Measurements from ENCODE around the gene ZNF777.
"Not testable (repeated sequence)": the region's sequence is repeated elsewhere in the genome, so short reads cannot be mapped to it uniquely, and the experiment has no call there.

The ZNF777 gene

DNA sequence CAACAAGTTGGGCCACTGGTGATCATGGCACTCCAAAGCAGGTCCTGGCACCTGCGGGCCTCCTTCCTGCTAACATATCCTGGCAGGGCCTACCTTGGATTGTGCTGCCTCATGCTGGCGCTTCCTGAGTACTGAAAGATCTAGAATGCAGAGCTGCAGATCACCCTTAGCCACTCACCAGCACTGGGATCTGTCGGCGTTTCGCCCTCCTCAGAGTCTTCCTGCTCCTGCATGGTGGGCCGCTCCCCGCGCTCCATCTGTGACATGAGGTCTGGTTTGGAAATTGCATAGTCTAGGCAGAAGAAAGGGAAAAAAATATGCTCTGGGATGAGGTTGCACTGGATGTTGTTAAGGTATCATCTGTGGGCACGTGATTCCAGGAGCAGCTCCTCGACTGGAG, 10.0 kb downstream of the ZNF777 start:
- no peak for DNase-seq (ENCODE audit: low spot score)

DNA sequence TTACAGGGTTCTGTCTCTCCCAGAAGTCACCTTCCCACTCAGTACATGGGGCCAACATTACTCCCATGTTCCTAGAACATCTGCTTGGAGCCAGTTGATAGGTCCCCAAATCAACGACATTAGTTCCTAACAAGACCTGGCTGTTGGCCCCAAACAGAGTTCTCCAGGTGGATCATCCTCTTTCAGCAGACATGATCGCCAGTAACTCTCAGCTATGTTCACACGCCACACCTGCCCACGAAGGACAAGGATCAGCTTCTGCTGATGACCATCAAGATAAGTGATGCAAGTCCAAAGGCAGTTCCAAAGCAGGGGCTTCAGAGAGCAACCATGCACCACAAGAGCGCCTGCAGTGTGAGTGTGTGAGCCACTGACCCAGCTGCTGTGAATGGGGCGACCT, 11.0 kb downstream of the ZNF777 start:
- no peak for DNase-seq (ENCODE audit: low spot score)

DNA sequence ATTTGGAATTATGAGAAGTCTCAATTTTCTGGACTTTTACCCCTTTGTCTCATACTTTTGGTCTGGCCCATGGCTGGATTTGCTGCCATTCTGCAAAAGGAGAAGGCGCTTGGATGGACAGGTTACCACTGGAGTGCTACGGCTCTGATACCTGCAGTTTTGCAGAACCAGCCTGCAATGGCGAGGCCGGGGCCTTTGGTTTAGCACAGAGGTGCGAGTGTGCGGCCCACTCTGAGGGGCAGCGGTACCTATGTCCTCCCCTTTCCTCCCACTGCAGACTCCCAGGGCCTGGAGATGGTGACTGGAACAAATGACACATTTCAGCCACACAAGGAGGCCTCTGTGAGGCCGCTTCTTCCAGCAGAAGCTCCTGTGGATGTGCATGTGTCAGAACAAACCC, 11.9 kb downstream of the ZNF777 start:
- no peak for DNase-seq (ENCODE audit: low spot score)

DNA sequence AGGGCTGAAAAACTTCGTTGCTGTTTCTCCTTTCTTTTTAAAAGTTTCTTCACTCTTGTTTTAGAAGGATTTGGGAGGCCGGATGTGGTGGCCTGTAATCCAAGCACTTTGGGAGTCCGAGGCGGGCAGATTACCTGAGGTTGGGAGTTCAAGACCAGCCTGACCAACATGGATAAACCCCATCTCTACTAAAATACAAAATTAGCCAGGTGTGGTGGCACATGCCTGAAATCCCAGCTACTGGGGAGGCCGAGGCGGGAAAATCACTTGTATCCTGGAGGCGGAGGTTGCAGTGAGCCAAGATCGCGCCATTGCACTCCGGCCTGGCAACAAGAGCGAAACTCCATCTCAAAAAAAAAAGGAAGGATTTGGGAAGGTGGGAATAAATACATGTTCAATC, 14.8 kb downstream of the ZNF777 start:
- not testable (repeated sequence) for DNase-seq (ENCODE audit: low spot score)

DNA sequence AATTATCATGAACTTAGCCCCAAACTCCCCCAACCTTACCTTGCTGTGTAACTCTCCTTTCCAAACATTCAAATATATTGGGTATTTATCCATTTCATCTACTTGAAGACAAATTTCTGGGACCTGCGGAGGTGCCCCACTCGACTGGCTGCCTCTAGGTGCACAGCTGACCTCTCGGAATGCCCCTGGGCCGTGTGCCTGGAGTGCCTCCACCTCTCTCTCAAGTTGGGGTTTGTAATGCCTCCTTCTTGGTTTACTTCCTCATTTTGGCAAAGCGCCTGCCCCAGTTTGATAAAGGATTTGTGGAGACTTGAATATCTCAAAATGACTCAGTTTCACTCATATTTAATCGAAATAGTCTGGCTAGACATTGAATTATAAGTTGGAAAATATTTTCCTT, 16.6 kb downstream of the ZNF777 start:
- DNase-seq (ENCODE audit: low spot score) = no peak

GRCh38 chr7:149443523-149443922, 17.3 kb downstream of the ZNF777 start:
- no peak for DNase-seq (ENCODE audit: low spot score)

GRCh38 chr7:149442924-149443323, 17.9 kb downstream of the ZNF777 start:
- DNase-seq (ENCODE audit: low spot score) = no peak

DNA sequence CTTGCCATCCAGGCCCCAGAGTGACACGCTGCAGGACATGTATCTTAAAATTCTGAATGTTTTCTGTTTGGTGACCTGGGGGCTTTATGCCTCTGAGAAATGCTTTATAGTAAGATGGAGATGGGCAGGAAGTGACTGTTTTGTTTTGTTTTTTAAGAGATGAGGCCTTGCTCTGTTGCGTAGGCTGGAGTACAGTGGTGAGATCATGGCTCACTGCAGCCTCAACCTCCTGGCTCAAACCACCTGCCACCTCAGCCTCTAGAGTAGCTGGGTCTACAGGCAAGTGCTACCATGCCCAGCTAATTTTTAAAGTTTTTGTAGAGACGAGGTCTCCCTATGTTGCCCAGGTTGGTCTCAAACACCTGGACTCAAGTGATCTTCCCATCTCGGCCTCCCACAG, 20.6 kb downstream of the ZNF777 start:
- no peak for DNase-seq (ENCODE audit: low spot score)

GRCh38 chr7:149436358-149436757, 24.5 kb downstream of the ZNF777 start:
- DNase-seq (ENCODE audit: low spot score) = no peak

DNA sequence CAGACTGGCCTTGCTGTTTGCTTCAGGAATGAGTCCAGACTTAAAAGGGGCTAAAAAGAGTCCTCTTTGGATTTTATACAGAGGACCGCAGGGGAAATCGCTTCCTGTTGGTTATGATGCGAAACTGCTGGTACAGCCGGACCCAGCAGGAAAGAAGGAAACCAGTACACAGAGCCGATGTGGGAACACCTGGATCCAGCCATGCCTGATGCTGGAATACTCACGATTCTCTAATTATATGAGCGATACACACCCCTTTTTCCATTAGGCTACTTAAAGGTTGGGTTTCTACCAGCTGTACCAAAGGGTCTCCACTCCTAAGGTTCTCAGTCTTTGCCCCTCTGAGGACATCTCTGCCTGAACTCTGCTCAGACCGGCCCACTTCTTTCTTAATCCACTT, 27.7 kb downstream of the ZNF777 start:
- DNase-seq (ENCODE audit: low spot score) = no peak

DNA sequence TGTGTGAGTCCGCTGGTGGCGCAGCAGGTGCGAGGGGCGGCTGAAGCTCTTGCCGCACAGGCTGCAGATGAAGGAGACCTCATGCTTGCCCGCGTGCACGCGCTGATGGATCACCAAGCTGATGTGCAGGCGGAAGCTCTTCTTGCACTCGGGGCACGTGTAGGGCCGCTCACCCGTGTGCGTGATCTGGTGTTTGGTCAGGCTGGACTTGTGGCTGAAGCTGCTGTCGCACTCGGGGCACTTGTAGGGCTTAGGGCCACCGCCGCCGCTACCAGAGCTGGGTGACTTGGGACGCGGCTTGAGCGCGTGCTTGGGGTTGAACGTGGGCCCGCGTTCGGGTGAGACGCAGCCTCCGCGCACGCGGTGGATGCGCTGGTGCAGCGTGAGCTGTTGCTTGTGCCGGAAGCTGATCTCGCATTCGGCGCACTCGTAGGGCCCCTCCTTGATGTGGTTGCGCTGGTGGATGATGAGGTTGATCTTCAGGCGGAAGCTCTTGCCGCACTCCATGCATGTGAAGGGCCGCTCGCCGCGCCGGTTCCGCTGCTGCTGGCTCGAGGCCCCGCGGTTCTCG, 28.7 kb downstream of the ZNF777 start:
- no peak for DNase-seq (ENCODE audit: low spot score)

- no peak for DNase-seq (ENCODE audit: low spot score)
Observed at GRCh38 chr7:149431486-149432120, 29.3 kb downstream of the ZNF777 start.

DNA sequence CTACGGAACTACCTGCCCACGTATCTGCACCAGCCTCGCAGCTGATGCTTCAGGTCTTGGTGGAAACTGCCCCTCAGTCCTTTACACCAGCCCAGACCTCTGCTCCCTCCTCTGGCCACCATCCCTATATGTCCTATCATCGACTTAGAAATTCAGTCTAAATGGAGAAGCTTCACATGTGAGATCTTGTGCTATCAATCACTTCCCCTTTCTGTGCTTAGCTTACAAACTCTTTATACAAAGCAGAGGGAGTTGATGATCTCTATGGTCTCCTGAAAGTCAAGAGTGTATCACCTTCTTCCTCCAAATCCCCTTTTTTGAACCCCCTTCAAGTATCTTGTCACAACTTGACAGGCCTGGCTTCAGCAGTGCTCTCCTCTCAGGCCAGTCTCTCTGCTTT, 30.7 kb downstream of the ZNF777 start:
- DNase-seq (ENCODE audit: low spot score) = no peak

- DNase-seq (ENCODE audit: low spot score) = no peak
Observed at GRCh38 chr7:149427893-149428292, 33.0 kb downstream of the ZNF777 start.

DNA sequence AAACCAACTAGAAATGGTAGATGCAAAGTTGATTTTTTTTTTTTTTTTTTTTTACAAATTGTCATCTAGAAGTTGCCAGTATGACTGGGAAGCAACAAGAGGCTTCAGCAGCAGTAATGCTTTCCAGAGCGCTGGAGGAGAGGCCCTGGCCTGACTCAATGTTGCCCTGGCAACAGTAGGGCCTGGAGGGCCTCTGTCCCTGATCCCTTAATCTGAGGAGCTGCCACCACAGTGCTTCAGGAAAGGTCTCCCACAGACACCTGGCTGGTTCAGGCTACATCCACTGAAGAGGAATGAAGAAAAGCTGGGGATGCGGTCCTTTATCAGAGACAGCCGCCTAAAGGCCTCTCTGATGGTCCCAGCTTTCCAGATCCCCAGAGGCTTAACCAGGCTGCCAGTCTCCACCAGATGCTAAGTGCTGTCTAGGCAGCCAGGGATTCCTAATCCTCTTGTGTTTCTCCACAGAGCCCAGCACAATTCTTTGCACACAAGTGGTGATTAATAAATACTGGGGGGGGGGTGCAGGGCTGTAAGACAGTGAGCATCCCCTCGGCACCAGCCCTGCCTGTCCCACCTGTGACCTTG, 33.7 kb downstream of the ZNF777 start:
- DNase-seq (ENCODE audit: low spot score) = no peak

DNA sequence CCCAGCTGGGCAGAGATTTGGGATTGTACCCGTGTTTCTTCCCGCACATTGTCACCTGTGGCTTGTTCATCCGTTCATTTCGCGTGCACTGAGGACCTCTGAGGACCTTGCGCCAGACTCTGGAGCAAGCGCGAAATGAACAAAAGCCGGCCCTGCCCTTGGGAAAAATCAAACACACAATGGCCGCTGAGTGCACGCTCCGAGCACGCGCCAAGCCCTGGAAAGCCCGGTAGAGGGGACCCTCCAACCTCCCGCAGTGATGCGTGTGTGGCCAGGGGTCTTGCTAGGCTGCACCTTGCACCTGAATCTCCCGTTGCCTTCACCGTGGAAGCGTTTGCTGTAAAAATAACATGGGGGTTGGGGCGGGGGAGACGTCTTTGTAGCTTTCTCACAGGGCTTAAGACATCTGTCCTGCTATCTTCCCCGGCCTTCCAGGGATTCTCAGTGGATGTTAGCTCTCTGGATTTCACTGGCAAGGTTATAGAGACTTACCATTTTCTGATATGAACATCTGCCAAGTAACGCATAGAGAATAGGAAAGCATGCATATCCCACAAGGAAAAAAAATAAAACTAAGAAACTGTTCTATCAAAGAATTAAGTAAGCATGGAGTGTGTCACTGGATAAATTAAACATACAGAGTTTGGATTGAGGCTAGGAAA, 37.3 kb downstream of the ZNF777 start:
- no peak for DNase-seq (ENCODE audit: low spot score)

- no peak for DNase-seq (ENCODE audit: low spot score)
Observed at GRCh38 chr7:149422914-149423301, 38.0 kb downstream of the ZNF777 start.

DNA sequence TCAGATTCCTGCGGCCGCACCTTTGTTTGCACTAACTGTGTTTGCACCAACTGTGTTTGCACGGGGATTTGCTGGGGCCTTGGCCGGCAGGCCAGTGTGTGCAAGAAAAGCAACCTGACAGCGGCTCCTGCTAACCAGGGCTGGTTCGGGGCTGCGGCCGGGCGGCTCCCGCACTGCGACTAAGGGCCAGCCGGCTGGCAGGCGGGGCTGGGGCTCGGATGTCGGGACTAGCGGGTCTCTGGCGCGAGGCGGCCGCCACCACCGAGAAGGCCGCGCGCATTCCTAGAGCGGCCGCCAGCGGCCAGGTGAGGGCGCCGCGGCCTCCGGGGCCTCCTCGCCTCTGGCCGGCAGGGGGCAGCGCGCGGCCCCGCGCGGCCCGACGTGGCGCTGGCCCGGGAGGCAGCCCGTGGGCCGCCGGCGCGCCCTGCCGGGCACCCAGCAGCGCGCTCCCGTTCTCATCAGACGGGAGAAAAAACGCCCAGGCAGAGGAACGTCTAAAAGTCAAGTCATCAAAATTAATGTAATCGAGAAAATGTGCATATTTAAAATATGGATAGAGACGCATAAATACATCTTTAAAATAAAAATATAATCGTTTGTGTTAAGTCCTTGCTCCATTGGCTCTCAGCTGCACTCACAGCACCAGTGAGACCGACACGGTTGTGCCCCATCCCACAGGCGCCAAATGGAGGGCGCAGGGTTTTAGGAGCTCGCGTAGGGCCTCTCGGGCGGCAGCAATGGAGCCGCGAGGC, 38.5 kb downstream of the ZNF777 start:
- peak; percentile 51 for DNase-seq (ENCODE audit: low spot score)

DNA sequence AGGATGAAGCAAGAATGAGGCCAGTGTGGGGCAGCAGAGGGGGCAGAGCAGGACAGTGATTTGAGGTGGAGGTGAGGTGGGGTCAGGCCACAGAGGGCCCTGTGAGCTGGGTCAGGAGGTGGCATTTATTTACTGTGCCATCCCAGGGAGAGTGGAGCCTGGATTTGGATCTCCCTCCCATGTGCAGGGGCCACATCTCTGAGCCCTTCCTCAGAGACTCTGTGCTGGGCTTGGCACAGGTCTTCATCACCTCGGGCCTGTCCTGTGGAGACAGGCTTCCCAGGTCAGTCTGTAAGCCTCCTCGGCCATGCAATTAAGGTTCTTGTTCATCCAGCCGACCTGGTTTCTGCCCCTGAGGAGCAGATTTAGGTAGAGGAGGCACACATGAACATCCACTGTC, 40.9 kb downstream of the ZNF777 start:
- no peak for DNase-seq (ENCODE audit: low spot score)

DNA sequence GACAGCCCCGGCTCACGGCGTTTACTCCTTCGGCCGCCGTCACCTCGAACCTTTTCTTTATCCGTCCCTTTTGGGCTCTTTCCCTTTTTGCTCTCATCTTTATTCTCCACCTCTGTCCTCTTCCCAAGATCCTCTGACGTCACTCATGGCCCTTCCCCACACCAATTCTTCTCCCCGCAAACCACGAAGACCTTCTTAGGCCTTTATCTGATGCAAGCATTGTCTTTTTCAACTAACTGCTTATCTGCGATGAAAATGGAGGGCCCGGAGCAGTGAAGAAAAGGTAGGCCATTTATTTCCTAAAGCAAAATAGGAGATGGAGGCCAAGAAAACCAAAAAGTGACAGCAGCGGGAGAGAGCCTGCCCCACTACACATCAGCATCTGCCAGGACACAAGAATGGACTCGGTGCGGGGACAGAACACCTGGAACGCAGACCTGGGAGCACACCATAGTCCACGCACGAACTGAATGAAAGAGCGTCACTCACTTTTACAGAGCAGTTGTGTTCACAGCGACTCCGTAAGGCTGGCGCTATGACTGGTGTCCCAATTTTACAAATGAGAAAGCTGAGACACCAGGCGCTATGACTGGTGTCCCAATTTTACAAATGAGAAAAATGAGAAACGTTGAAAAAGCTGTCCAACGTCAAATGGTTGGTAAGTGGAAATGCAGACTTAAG, 45.3 kb downstream of the ZNF777 start:
- no peak for DNase-seq (ENCODE audit: low spot score)

GRCh38 chr7:149414745-149415390, 46.0 kb downstream of the ZNF777 start:
- peak; percentile 63 for DNase-seq (ENCODE audit: low spot score)

DNA sequence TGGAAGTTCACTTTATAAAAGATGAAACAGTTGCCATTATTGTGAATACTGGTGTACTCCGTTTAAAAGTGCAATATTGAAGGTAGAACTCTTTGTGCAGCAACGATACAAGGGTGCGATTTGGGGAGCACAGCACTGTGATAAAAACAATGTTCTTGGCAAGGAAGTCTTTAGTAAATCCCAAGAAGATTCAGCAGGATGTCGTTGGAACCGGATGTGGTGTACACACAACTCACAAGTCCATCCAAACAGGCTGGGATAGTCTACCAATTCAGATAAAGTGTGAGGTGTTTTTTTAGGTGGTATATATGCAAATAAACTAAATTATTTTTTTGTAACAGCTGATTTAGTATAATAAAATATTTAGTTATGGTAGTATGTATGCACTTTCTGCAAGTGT, 46.7 kb downstream of the ZNF777 start:
- DNase-seq (ENCODE audit: low spot score) = no peak

Data from globus pallidus (tissue), 1 donor.